Middle frontal gyrus (tissue), 1 donor: ENCODE data around the gene AMBP.

Experiments
- DNase-seq: peaks from one replicate; pipeline ENCODE4 v3.0.0-alpha.2; 2015; ENCODE audit warnings: low spot score; ENCODE audit errors: extremely low spot score

Gene AMBP

DNA sequence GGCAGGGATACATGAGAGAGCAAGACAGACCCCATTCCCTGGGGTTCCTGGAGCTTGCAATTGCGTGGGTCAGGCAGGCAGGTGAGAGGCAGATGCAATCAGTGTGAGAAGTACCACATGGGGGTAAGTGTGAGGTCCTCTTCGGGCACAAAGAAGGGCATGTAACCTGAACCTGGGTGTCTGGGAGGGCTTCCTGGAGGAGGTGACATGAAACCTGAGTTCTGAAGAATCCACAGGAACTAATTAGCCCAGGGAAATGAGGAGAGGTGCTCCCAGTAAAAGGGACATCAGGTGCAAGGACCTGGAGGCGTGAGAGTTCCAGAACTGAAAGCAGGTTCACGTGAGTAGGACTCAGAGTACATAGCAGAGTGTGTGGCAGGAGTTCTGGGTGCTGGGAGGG lies 2.5 kb downstream of the AMBP start:
- no peak for DNase-seq

DNA sequence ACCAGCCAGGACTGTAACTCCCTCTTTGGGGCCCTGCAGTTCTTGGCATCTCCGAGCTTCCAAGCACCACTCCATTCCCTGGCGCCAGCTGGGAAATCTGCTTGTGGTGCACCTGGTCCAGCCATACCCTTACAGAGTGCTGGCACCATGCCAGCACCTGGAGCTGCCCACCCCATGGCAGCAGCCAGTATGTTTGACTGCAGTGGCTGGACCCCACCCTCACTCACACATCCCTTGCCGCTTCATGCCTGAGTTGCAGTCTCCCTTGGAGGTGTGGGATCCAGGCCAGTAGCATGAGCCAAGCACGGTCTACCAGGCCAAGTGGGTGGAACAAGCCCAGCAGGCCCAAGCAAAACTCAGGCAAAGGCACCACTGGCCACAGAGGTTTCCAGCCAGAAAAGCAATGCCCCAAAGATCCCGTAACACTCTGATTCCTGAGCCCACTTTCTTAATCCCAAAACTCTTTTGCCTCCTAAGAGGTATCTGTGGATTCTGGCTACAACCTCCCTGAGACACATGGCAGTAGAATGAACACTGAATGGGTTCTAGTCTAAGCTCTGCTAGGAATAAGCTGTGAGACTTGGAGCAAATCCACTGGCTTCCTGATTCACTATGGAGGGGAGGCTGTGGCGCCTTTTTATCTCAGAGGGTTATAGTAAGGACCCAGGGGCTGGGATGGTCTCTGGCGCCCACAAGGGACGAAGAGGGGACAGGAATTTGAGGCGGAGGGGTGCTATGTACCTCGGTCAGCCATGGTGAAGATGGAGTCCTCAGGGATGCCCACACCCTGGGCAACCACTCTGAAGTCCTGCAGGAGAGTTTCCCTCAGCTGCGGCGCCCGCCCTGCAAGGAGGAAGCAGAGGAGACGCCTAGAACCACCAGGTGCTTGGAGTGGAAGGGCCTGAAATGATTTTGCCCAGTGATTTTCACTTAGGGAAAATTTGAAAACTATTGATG lies 5.6 kb downstream of the AMBP start:
- DNase-seq: no peak

DNA sequence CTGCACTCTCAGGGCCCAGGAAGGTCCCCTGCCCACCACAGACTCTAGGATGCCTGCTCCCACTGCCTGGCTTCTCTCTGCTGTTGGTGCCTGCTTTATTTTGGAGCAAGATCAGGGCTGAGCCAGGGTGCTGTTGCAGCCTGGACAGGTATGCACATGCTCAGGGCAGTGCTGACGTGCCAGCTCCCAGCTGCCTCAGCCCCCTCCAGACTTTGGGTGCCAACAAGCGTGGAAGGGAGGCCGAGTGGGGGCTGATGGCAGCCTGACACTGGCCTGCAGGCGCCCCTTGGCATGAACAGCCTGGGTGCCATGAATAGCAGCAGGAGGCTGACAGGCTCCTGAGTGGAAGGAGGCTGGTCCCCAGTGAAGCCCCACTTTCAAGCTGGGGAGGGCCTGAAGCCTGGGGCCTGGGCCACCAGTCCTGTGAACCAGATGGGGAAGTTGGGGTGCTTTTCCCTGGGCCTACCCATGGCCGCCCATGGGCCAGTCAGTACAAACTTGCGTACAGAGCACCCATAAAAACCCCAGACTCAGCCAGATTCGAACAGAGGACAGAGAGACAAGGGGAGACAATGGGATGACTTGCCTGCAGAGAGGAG lies 6.8 kb downstream of the AMBP start:
- no peak for DNase-seq

DNA sequence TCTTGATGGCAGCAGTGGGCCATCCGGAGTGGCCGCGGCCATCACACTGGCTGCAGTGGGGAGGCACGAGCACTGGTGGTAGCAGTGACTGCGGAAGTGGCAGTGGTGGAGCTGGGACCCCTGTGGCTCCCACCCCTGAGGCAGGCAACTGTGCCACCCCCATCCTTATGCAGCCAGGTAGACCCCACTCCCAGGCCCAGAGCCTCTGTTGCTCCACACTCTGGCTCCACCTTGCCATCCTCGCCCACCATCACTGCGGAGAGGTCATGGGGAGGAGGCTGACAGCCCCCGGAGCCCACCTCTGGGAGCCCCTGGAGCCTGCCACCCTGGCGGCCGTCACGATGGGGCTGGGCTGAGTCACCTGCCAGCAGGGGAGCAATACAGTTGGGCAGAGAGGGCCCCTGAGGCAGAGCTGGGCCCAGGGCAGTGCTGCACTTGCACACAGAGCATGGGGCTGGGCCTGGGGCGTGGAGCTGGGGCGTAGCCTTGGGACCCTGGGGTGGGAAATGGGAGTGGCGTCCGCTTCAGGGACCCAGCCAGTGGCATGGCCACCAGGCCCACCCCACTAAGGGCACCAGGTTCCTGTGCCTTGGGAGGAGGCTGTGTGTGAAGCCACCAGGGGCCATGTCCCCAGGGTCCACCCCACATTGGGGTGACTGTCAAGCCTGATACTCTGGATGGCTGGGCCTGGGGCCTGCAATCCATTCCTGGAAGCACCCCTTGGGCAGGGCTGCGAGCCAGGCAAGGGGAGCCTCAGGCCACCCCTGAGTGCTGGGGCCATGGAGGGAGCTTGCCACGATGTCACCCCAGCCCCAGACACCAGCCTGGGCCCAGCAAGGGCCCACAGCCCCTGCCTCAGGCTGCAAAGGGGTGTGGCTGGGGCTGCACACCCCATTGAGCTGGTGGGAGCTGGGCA lies 7.7 kb downstream of the AMBP start:
- DNase-seq: no peak

DNA sequence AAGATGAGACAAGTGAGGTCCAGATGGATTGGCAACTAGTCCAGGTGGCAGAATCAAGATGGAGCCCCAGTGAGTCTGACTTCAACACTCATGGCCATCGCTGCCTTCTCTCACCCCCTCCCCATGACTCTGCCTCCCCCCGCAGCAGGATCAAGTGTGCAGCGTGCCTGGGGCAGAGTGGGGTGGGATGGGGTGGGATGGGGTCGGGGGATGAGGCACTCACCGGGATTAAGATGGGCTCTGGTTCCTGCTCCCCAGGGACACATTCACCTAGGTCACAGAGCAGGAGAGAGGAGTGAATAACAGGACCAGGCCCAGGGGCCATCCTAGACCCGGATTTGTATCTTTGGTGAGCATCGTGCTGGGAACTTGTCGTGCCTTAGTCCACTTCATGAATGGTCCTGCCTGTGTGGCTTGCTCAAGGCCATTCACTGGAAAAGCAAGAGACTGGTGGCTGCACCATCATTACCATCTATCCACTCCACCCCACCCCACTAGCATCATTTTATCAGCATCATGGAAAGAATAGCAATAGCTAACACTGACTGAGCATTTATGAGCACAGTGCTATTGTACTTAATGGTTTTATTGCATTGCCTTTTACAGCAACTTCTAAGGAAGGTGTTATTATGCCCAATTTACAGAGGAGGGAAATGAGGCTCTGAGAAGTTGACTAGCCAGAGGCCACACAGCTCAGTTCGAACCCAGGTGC lies 8.5 kb downstream of the AMBP start:
- no peak for DNase-seq

DNA sequence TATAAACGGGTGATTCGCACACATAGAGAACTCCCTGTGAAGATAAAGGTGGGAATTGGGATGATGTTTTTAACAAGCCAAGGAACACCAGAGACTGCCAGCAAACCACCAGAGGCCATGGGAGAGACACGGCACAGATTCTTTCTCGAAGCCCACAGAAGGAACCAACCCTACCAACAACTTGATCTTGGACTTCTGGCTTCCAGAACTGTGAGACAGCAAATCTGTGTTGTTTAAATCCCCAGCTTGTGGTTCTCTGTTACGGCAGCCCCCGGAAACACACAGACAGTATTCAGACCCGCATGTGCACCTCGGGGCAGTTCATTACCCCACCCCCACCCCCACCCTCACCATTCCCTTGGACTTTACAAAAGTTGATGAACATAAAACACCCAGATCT lies 12.8 kb downstream of the AMBP start:
- no peak for DNase-seq

DNA sequence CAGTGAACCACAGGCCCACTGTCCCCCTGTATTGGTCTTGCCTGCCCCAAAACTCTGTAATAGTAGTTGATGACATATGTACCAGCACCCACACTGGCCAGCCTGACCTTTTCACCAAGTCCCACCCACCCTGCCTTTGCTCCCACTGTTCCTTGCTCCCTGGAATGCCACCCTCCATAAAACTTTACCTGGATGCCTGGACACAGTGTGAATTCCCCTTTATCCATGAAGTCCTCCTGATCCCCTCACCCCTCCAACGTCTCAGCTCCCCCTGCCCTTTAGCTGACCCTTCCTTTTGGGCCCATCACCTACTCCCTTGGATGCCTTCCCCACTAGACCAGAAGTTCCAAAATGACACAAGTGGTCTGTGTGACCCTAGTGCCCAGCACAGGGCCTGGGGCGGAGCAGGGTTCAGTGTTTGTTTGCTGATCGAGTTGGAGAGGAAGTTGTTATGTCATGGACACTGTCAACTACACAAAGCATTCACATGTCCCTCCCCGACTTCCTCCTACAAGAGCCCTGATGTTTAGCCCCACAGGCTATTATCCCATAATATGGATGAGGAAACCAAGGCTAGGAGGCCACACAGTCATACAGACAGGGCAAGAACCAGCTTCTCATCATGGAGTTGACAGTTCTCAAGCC lies 16.1 kb downstream of the AMBP start:
- no peak for DNase-seq

DNA sequence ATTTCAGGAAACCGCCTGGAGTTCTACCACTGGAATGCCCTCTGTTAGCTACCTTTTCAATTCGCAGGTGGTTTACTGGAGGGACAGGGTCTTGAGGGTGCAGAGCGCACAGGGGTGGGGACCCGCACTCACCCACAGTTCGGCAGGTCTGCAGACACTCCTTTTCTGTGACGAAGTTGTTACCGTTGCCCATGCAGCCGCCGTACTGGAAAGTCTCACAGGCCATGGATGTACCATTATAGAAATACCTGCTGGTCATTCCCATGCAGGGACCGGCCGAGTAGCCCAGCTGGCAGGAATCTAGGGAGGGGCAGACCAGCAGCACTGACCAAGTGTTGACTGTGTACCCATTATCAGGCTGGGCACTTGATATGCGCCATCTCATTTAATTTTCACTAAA lies 16.8 kb downstream of the AMBP start:
- no peak for DNase-seq

DNA sequence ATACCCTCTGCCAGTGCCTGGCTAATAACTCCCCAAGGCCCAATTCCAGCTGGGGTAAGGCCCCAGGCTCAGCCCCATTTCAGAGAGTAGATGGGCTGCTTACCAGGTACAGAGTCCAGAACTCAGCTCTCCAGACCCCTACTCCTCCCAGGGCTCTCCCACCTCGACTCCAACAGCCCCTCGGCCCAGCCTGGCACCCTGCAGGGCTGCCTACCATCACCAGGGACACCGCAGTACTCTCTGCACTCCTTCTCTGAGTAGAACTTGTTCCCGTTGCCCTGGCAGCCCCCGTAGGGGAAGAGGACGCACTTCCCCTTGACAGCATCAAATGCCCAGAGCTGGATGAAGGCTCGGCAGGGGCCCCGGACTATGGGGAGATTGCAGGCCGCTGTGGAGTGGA lies 17.4 kb downstream of the AMBP start:
- no peak for DNase-seq

DNA sequence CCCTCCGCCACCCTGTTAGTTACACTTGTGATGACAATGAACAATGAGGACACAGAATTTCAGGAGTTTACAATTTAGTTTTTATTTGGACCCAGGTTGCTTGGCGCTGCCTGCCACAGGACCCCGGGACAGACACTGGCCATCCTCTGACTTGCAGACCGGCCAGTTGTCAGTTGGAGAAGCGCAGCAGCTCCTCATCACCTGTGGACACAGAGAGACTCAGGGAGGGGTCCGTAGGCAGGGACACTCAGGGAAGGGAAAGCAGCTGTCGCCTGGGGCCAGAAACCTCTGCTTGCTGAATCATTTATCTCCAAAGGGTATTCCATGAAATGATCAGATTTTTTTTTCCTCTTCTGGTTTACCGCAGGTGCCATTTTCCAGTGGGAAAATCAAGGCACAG lies 18.0 kb downstream of the AMBP start:
- DNase-seq: no peak

DNA sequence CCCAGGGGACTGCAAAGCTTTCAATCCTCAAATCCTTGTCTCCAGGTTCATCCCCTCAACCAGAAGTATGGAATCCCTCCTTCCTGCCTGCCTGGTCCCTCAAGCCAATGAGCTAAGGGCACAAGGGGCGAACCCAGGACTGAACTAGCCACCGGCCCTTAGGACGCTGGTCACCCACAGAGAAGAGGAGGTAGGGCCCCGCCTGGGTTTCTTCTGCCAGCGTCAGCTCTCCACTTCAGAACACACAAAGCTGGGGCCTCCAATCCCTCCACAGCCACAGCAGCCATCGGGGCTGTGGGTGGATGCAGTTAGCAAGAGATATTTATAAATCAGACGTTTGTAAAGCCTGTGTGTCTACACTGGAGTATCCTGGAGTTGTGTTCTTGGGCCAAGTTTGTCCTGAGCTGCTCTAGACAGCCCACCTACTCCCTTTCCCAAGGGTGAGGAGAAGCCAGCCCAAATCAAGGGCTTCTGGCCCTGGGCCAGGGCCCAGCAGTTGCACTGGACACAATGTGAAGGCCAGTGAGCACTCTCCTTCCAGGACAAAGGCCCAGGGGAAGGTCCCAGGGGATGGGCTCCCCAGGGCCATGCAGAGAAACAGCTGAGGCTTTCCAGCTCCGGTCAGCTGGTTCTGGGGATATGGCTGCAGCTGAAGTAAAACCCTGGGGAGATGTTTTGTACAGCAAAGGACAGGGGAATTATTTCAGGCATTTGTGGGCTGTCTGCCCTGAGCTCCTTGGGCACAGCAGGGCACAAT lies 18.9 kb downstream of the AMBP start:
- DNase-seq: no peak

DNA sequence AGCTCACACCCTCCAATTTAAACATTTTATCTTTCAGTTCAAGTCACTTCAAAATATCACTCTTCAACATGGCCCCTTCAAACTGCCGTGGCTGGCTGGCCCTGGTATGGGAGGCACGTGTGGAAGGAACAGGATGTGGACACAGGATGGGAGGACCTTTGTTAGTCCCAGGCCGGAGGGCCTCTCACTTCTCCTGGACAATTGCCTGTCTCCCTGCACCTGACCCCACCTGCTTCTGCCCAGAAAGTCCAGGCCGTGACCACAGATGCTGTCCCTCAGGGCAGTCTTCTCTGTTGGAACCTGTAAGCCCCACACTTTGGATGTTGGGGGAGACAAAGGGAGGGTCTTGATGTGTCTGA lies 19.4 kb downstream of the AMBP start:
- no peak for DNase-seq

DNA sequence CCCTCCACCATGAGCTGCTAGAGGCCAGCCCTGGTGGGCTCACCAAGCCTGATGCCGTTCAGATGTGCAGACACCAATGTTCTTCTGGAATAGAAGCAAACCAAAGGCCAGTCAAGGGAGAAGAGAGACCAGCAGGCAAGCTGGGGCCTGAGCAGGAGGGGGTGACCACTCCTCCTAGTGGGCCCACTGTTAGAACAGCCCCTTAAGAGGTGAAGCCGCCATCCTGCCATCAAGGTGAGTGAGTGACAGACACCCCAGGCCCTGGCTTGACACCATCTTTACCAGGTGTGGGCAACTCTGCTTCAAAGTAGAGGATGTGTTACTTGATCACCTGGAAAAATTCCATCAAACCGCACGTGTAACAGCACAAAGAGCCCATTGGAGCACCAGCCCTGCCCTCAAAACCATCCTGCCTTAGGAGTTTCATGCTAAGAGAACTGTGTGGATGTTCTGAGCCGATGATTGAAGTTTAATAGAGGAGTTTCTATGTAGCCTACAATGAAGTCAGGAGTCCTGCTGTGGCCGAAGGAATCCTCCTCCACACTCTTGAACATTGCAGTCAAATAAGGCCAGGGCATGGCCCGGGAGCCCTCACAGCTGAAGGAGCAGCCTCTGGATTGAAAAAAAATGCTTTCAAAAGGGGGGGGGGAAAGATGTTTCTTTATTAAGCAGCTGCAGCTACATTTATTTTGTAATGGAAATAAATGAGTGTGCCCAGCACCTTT lies 20.8 kb downstream of the AMBP start:
- DNase-seq: no peak

DNA sequence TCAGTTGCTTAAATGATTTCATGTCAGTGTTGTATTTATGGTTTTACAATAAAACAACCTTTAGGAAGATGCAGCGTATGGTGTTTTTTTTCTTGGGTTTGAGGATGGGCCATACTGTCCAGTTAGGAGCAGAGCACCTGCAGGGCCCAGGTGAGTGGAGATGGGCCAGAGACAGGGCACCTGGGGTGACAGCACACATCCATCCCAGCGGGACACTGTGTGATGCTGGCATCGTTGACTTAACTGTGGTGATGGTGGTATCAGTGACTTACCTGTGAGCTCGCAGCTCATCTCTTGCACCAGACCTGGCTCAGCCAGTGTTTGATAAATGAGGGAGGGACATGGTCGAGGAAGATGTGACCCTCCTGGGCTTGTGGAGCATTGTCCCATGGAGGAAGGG lies 21.6 kb downstream of the AMBP start:
- DNase-seq: no peak

DNA sequence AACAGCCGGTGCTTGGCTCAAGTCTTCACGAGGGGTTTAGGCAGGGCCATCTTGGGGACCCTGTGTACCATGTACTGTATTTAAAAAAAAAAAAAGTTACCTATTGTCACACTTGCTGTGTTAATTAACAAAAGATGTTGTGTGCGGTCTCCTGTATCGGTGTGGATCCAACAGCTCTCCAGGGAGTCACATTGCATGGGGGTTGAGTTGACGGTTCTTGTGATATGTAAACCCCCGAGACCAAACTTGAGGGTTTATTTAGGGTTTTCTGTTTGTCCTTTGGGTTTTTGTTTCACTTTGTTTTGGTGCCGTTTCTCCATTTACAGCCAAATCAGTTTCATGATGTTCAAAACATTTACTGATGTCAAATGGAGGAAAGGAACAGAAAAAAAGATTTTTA lies 22.2 kb downstream of the AMBP start:
- no peak for DNase-seq

DNA sequence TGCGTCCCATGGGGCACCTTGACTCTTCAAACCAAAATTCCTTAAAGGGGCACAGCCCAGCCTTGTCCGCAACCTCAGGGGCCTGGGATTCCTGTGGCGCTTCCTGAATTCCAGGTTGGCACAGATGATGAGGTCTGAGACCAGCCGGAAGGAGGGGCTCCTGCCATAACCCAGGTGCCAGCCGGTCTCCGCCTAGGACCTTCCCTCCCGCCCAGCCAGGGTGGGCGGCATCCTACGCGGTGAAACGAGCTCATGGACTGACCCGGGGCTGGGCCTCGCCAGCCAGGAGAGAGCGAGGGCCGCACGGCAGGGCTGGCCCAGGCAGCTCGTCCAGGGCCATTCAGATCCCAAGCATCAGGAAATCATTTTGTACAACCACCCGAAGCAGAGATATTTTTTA lies 23.0 kb downstream of the AMBP start:
- DNase-seq: no peak

DNA sequence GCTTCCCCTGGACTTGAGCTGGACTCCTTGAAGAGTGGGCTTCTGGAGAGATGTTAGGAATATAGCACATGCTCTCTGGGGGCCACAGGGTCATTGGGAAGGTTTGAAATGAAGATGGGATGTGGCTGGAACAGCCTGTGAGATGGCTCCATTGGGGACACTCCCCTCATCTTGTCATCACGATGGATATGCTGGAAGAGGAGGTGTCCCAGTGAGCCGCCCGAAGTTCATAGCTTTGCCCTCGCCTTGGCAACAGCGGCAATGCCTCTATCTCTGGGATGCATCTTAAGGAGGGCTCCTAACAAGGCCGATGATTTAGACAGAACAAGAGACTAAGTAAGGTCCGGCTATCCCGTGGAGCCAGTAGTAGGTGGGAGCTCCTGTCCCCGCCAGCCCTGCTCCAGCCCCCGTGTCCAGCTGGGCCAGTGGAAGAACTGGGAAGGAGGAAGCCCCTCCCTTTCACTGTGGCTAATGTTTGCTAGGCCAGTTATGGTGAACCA lies 23.9 kb downstream of the AMBP start:
- DNase-seq: no peak

DNA sequence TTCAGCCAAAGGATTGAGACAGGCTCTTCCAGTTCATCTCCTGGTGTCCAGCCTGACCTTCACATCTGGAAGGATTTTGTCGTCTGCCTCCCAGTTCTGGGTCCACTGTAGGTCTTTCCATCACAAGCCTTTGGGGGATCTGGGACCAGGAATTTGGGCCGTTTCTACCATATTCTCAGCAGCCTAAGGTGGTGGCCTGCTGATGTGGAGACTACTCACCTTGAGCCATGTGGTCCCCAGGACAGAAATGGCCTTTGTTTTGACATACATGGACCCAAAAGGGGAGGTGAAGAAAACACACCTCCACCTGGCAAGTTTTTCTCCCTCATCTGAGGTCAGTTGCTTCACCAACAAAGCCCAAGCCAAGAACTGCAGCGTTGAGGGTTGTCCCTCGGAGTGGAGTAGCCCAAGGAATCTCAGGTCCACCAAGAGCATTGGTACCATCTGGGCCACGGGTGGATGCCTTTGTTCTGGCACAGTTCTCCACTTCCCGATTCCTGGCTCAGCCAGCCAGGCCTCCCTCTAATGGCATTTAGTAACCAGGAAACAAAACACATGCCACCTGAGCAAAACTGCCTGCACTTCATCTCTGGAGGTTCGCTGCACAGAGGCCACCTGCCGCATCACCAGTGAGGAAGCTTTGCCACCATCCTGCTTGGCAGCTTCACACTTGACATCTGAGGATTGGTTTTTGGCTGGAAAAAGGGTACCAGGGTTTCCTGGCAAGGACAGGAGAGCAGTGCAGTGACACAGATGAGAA lies 24.7 kb downstream of the AMBP start:
- DNase-seq: no peak

DNA sequence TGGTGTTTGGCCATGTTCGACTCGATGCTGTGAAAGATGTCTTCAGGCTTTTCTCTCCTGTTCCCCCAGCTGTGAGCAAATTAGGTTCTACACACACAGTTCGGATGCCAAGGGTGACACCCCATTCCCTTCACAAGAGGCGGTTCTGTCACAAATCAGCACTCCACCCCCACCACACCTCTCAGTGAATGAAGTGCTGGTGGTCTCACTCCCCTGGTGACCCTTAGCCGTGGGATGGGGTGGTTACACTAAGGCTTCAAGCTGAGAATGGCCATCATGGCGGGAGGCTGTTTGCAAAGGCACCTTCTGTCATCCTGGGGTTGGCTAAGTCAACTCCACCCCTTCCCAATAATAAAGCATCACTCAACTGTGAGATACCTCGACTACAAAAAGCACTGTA lies 26.4 kb downstream of the AMBP start:
- no peak for DNase-seq
